Right lobe of liver (tissue), 4 donors: Measurements from ENCODE around the gene TEDC1.

Experiments
- CTCF ChIP-seq, 4 donors: fragments of 200-600 bp in 3 of 4; fragments of 450-650 bp in 1 of 4; IDR thresholded peaks; one replicate each; pipeline versions ENCODE4 v1.5.1 to v1.8.0; 2016 to 2022; ENCODE audit warnings: antibody characterized with exemption in 4 of 4, mild to moderate bottlenecking in 2 of 4
- POLR2A ChIP-seq: fragments of 450-650 bp; IDR thresholded peaks from one replicate; pipeline ENCODE4 v1.6.1; 2017; ENCODE audit warnings: antibody characterized with exemption, mild to moderate bottlenecking
- donor health status: DM: no; HTN: no; CAD: no.
- donor health status: DM: no; HTN: no; CAD: no.
- donor health status: DM: no; HTN: yes; CAD: no.

GRCh38 chr14:105532735-105533141, 41.7 kb downstream of the TEDC1 start:
- TF ChIP-seq CTCF (IDR thresholded peaks at IDR 0.05) (peak in 1 of 4 donors; percentile 21), POLR2A (no peak)
